Measurements from ENCODE around the gene HRCT1. TPM values are rescaled to one million over a fixed set of nuclear protein-coding genes. Genes with fewer than 3 reads are reported as not detected.

HRCT1 gene
- total RNA-seq (not detected), total RNA-seq (0 reads per million in 2 donors)

- DNase-seq (no peak), ATAC-seq (no peak)
- H3K27me3 Mint-ChIP-seq, result peaks cover 6% of the 10 kb centered on the region
- H3K9me3 ChIP-seq (ENCODE audit: control insufficient read depth, low read length, poor library complexity, severe bottlenecking), result no peaks in the 10 kb centered on the region
- H3K36me3 Mint-ChIP-seq (ENCODE audit: low read depth), result no peaks in the 10 kb centered on the region
- peaks cover 42% of the 10 kb centered on the region for H3K4me1 Mint-ChIP-seq
- peak within 1 kb of the TSS; percentile 47 for H3K27ac Mint-ChIP-seq
- peak within 1 kb of the TSS; percentile 31 for H3K4me3 Mint-ChIP-seq
Measured at GRCh38 chr9:35905912-35906679, at the start of gene HRCT1. HRCT1 (plus strand) TSS chr9:35906202; CDS start chr9:35906288, 86 bp downstream.

DNA sequence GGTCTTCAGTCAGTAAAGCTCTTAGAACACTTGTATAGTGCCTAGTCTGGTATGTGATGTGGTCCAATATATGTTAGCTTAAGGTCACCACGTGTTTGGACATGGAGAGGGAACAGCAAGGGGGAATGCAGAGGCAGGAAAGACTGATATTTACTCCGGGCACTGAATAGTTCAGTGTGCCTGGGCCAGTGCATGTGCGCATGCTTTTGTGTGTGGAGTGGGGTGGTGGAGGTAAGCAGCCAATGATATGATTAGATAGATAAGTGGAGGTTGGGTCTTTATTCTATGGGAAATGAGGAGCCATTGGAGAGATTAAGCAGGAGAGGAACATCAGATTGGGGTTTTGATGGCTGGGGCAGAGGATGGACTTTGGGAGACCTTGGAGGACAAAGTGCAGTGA is 49.8 kb upstream of the HRCT1 start:
- Mint-ChIP-seq H3K27me3 (peaks cover 17% of the 10 kb centered on the region), H3K27ac (no peak overlapping the region), H3K36me3 (ENCODE audit: low read depth) (peaks cover under 1% of the 10 kb centered on the region), H3K4me1 (peaks cover 18% of the 10 kb centered on the region), H3K4me3 (peak overlapping the region; percentile 19)
- ATAC-seq, result no peak
- H3K9me3 ChIP-seq (ENCODE audit: control insufficient read depth, low read length, poor library complexity, severe bottlenecking), result no peaks in the 10 kb centered on the region
- DNase-seq, result no peak

DNA sequence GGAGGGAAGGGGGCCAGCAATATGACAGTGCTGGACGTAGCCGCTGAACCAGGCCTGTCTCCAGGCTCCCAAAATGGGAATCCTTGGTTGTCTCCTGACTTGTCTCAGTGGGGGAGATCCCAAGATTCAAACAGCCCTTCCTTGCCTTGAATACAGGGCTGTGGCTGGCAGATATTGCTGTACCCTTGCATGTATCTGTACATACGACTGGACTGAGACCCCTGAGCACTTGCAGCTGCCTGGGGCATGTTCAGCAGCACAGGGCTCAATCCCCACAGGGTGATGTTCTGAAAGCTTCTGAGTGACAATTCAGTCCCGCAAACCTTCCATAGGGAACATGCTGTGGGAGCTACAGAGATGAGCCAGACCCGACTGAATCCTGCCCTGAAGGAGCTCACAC is 49.1 kb upstream of the HRCT1 start:
- H3K9me3 ChIP-seq (ENCODE audit: control insufficient read depth, low read length, poor library complexity, severe bottlenecking), result no peaks in the 10 kb centered on the region
- Mint-ChIP-seq H3K4me1 (peaks cover 18% of the 10 kb centered on the region), H3K27ac (no peak overlapping the region), H3K4me3 (no peak overlapping the region), H3K36me3 (ENCODE audit: low read depth) (peaks cover 3% of the 10 kb centered on the region), H3K27me3 (peaks cover 24% of the 10 kb centered on the region)
- no peak for ATAC-seq
- no peak for DNase-seq

DNA sequence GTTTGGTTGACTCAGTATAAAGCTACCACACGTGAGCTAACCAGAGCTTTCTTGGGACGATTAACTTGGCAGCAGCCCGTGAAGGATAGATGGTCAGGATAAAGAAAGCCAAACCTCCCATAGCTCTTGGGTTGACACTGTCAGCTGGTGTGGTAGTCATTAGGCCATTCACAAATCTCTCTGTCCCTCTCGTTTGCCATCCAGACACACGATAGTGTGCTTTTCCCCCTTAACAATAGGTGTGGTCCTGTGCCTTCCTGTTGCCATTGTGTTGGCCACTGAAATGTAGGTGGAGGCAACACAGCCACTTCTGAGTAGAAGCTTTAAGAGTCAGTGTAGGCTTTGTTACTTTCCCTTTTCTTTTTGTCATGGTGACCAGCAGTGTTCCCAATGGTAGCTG is 47.5 kb upstream of the HRCT1 start:
- DNase-seq (no peak), ATAC-seq (no peak)
- H3K4me1 Mint-ChIP-seq, result peaks cover 18% of the 10 kb centered on the region
- H3K36me3 Mint-ChIP-seq (ENCODE audit: low read depth), result peaks cover 3% of the 10 kb centered on the region
- no peak overlapping the region for H3K27ac Mint-ChIP-seq
- H3K27me3 Mint-ChIP-seq, result peaks cover 36% of the 10 kb centered on the region
- H3K9me3 ChIP-seq (ENCODE audit: control insufficient read depth, low read length, poor library complexity, severe bottlenecking), result no peaks in the 10 kb centered on the region
- H3K4me3 Mint-ChIP-seq, result no peak overlapping the region

GRCh38 chr9:35859310-35859989 is 46.6 kb upstream of the HRCT1 start:
- DNase-seq (no peak), ATAC-seq (peak; percentile 44)
- peaks cover 41% of the 10 kb centered on the region for H3K27me3 Mint-ChIP-seq
- peaks cover 3% of the 10 kb centered on the region for H3K36me3 Mint-ChIP-seq (ENCODE audit: low read depth)
- peaks cover 18% of the 10 kb centered on the region for H3K4me1 Mint-ChIP-seq
- H3K27ac Mint-ChIP-seq, result no peak overlapping the region
- no peaks in the 10 kb centered on the region for H3K9me3 ChIP-seq (ENCODE audit: control insufficient read depth, low read length, poor library complexity, severe bottlenecking)
- no peak overlapping the region for H3K4me3 Mint-ChIP-seq

DNA sequence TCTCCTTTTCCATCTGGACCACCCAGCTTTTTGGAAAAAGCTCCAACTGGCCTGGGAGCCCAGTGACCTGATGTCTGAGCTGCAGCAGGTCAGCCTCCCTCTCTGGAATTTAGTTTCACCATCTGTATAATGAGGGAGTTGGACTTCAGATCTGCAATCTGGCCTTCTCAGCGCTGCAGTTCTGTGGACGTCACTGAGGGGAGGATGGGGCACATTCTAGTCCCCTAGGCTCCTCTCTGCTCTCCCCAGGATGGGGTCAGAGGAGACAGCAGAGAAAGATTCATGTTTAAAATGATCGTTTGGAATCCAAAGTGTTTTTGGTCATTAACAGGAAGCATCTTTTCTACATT is 46.0 kb upstream of the HRCT1 start:
- H3K27me3 Mint-ChIP-seq, result peaks cover 45% of the 10 kb centered on the region
- H3K36me3 Mint-ChIP-seq (ENCODE audit: low read depth), result peaks cover 3% of the 10 kb centered on the region
- no peaks in the 10 kb centered on the region for H3K9me3 ChIP-seq (ENCODE audit: control insufficient read depth, low read length, poor library complexity, severe bottlenecking)
- ATAC-seq (no peak), DNase-seq (no peak)
- H3K4me3 Mint-ChIP-seq, result no peak overlapping the region
- peaks cover 18% of the 10 kb centered on the region for H3K4me1 Mint-ChIP-seq
- H3K27ac Mint-ChIP-seq, result no peak overlapping the region

GRCh38 chr9:35861161-35861897 is 44.7 kb upstream of the HRCT1 start:
- no peak overlapping the region for H3K27ac Mint-ChIP-seq
- H3K4me1 Mint-ChIP-seq, result peaks cover 16% of the 10 kb centered on the region
- no peak for ATAC-seq
- peaks cover 3% of the 10 kb centered on the region for H3K36me3 Mint-ChIP-seq (ENCODE audit: low read depth)
- peak overlapping the region; percentile 10 for H3K4me3 Mint-ChIP-seq
- no peak for DNase-seq
- no peaks in the 10 kb centered on the region for H3K9me3 ChIP-seq (ENCODE audit: control insufficient read depth, low read length, poor library complexity, severe bottlenecking)
- peaks cover 34% of the 10 kb centered on the region for H3K27me3 Mint-ChIP-seq

- Mint-ChIP-seq H3K27me3 (peaks cover 28% of the 10 kb centered on the region), H3K36me3 (ENCODE audit: low read depth) (peaks cover 3% of the 10 kb centered on the region), H3K4me3 (no peak overlapping the region), H3K27ac (no peak overlapping the region), H3K4me1 (peaks cover 14% of the 10 kb centered on the region)
- H3K9me3 ChIP-seq (ENCODE audit: control insufficient read depth, low read length, poor library complexity, severe bottlenecking), result no peaks in the 10 kb centered on the region
- DNase-seq, result no peak
- no peak for ATAC-seq
Measured at GRCh38 chr9:35862328-35862727, 43.7 kb upstream of the HRCT1 start.

- Mint-ChIP-seq H3K4me1 (peaks cover 9% of the 10 kb centered on the region), H3K27ac (no peak overlapping the region), H3K4me3 (no peak overlapping the region), H3K36me3 (ENCODE audit: low read depth) (peaks cover 3% of the 10 kb centered on the region), H3K27me3 (peaks cover 28% of the 10 kb centered on the region)
- ATAC-seq, result no peak
- H3K9me3 ChIP-seq (ENCODE audit: control insufficient read depth, low read length, poor library complexity, severe bottlenecking), result no peaks in the 10 kb centered on the region
- no peak for DNase-seq
Measured at GRCh38 chr9:35863583-35863982, 42.4 kb upstream of the HRCT1 start.

DNA sequence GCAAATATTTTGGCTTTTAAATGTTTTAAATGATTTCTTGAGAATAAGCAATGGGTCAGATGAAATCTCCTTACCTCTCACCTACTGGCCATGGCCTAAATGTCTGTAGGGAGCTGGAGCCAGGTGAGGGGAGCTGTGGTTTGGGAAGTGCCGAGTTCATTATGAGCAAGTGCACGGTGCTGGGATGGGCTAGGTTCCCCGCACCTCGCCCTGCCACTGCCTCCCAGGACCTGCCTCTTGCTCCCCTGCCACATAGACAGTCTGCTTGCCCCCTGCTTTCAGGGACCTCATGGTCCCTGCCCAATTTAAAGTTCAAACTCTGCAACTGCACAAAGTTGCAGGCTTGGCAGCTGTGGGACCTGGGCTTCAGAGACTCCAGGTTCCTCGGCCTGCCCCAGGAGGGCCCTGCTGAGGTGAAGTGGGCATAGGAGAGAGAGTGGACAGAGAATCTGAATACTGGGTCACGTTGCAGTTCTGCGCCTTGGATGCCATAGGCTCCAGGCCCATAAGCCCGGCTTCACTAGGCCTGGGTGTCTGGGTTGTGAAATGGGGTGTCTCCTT is 41.2 kb upstream of the HRCT1 start:
- Mint-ChIP-seq H3K36me3 (ENCODE audit: low read depth) (peaks cover 3% of the 10 kb centered on the region), H3K27ac (no peak overlapping the region), H3K4me1 (no peaks in the 10 kb centered on the region), H3K4me3 (no peak overlapping the region), H3K27me3 (peaks cover 35% of the 10 kb centered on the region)
- DNase-seq (no peak), ATAC-seq (no peak)
- H3K9me3 ChIP-seq (ENCODE audit: control insufficient read depth, low read length, poor library complexity, severe bottlenecking), result no peaks in the 10 kb centered on the region

DNA sequence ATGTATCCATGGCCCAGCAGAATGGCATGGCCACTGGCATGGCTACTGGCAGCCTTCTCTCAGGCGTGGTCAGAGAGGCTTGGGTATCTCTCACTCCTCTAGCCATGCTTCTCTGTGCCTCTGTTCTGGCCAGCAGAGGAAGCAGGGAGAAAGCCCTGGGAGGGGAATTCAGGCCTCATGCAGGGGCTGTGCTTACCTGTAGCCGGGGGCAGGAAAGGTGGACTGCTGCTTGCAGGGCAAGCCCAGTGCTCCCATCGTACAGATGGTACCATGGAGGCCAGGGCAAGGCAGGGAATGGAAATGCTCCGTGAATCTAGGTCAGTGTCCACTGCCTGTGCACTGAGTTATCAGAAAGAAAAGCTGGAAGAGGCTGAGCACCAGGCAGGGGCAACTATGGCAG is 38.5 kb upstream of the HRCT1 start:
- Mint-ChIP-seq H3K27ac (no peak overlapping the region), H3K36me3 (ENCODE audit: low read depth) (no peaks in the 10 kb centered on the region), H3K27me3 (peaks cover 24% of the 10 kb centered on the region), H3K4me3 (no peak overlapping the region), H3K4me1 (peaks cover 2% of the 10 kb centered on the region)
- DNase-seq (no peak), ATAC-seq (no peak)
- no peaks in the 10 kb centered on the region for H3K9me3 ChIP-seq (ENCODE audit: control insufficient read depth, low read length, poor library complexity, severe bottlenecking)

DNA sequence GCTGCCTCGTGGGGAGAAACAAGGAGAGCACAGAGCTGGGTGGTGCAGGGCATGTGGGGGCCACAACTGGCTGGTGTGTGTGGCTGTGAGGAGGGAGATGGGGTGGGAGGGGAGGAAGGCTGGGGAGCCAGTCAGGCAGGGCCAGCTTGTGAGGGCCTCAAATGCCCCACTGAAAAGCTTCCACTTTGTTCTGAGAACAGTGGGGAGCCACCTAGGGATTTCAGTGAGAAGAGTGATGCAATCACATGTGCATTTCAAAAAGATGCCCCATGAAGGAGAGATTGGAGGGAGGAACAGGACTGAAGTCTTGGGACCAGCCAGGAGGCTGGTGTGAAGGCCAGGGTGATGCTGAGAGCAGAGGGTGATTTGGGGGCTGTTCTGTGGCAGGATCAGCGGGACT is 37.1 kb upstream of the HRCT1 start:
- H3K4me3 Mint-ChIP-seq, result no peak overlapping the region
- H3K4me1 Mint-ChIP-seq, result peaks cover 2% of the 10 kb centered on the region
- H3K27ac Mint-ChIP-seq, result no peak overlapping the region
- H3K36me3 Mint-ChIP-seq (ENCODE audit: low read depth), result no peaks in the 10 kb centered on the region
- H3K9me3 ChIP-seq (ENCODE audit: control insufficient read depth, low read length, poor library complexity, severe bottlenecking), result no peaks in the 10 kb centered on the region
- peaks cover 18% of the 10 kb centered on the region for H3K27me3 Mint-ChIP-seq
- DNase-seq (no peak), ATAC-seq (no peak)

DNA sequence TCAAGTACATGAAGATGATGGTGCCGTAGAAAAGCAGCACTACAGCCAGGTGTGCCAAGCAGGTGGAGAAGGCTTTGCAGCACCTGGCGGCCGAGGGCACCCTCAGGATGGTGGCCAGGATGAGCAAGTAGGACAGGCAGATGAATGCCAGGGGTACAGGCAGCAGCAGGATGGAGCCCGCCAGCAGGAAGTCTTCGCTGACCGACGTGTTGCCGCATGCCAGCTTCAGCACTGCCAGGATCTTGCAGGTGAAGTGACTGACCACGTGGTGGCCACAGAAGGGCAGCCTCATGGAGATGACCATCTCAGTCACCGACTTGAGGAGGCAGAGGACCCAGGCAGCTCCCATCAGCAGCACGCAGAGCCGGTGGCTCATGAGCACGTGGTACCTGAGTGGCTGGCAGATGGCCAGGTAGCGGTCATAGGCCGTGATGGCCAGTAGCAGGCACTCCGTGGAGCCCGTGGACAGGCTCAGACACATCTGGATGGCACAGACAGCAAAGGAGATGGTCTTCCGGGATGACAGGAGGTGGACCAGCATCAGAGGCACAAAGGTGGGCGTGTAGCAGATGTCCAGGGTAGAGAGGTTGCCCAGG is 36.3 kb upstream of the HRCT1 start:
- no peak for DNase-seq
- Mint-ChIP-seq H3K36me3 (ENCODE audit: low read depth) (no peaks in the 10 kb centered on the region), H3K4me3 (no peak overlapping the region), H3K27me3 (peaks cover 11% of the 10 kb centered on the region), H3K4me1 (peaks cover 2% of the 10 kb centered on the region), H3K27ac (no peak overlapping the region)
- no peaks in the 10 kb centered on the region for H3K9me3 ChIP-seq (ENCODE audit: control insufficient read depth, low read length, poor library complexity, severe bottlenecking)
- no peak for ATAC-seq

All from T-helper 17 cell (primary cell).